ENCODE measurements around the gene STPG4.

The STPG4 gene

DNA sequence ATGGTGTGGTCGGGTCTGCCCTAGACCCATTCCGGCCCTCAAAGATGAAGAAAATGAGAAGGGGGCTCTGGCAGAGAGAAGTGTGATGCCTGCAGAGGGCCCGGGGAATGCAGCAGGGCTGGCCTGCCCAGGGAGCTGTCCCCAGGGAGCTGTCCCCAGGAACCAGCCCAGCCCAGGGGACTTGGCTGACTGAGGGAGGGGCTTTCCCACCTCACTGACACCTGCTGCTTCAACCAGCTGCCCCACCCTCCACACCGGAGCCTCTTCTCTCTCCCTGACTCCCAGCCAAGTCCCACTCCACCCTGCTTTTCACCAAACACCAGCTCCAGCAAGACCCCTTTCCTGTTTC lies 111.2 kb downstream of the STPG4 start:
- no peak for DNase-seq (ENCODE audit: insufficient read length, low spot score)
- TF ChIP-seq POLR2AphosphoS5 (IDR thresholded peaks at IDR 0.05; ENCODE audit: low read depth, low read length) (no peak), POLR2A (IDR thresholded peaks at IDR 0.05; ENCODE audit: low read depth, low read length) (no peak), SPI1 (IDR thresholded peaks at IDR 0.05; ENCODE audit: low read depth, low read length) (no peak), TAF1 (IDR thresholded peaks at IDR 0.05; ENCODE audit: low read depth, low read length) (no peak), PAX5 (IDR thresholded peaks at IDR 0.05; ENCODE audit: insufficient read depth, low read length, severe bottlenecking) (no peak), POU2F2 (IDR thresholded peaks at IDR 0.05; ENCODE audit: low read depth, low read length) (no peak)
- FAIRE-seq: no peak

DNA sequence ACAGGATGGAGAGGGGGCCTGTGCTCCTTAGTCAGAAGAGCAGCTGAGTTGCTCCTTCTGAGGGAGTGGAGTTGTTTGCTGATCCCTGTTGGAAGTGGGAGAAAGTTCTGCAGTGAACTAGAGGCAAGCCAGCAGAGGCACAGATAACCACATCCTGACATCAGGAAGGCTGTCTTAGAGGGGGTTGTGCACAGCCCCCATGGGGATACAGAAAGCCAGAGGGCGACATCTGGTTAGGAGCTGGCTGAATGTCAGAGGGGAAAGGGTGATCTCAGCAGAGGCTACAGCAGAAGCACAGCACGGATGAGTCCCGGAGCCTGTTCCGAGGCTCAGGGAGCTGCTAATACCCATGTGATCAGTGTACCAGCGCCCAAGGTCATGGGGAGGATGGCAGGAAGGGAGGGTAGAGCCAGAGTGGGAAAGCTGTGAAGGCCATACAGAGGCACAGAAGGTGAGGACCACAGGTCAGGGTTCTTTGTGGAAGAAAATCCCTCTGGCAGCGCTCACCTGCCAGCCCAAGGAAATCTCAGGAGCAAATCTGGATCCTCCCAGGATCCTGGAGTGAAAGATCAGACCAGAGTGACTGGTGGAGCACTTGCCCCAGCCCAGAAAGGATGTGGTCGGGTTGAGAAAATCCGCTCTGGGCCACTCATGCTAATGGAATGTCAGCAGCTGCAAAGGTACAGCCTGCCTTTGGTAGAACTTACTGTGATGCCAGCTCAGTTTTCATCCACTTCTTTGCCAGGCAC lies 111.8 kb downstream of the STPG4 start:
- FAIRE-seq (no peak), DNase-seq (ENCODE audit: insufficient read length, low spot score) (no peak)
- TF ChIP-seq PAX5 (IDR thresholded peaks at IDR 0.05; ENCODE audit: insufficient read depth, low read length, severe bottlenecking): no peak
- TF ChIP-seq SPI1 (IDR thresholded peaks at IDR 0.05; ENCODE audit: low read depth, low read length): no peak
- TF ChIP-seq POU2F2 (IDR thresholded peaks at IDR 0.05; ENCODE audit: low read depth, low read length): no peak
- no peak for TF ChIP-seq TAF1 (IDR thresholded peaks at IDR 0.05; ENCODE audit: low read depth, low read length)
- no peak for TF ChIP-seq POLR2AphosphoS5 (IDR thresholded peaks at IDR 0.05; ENCODE audit: low read depth, low read length)
- no peak for TF ChIP-seq POLR2A (IDR thresholded peaks at IDR 0.05; ENCODE audit: low read depth, low read length)

DNA sequence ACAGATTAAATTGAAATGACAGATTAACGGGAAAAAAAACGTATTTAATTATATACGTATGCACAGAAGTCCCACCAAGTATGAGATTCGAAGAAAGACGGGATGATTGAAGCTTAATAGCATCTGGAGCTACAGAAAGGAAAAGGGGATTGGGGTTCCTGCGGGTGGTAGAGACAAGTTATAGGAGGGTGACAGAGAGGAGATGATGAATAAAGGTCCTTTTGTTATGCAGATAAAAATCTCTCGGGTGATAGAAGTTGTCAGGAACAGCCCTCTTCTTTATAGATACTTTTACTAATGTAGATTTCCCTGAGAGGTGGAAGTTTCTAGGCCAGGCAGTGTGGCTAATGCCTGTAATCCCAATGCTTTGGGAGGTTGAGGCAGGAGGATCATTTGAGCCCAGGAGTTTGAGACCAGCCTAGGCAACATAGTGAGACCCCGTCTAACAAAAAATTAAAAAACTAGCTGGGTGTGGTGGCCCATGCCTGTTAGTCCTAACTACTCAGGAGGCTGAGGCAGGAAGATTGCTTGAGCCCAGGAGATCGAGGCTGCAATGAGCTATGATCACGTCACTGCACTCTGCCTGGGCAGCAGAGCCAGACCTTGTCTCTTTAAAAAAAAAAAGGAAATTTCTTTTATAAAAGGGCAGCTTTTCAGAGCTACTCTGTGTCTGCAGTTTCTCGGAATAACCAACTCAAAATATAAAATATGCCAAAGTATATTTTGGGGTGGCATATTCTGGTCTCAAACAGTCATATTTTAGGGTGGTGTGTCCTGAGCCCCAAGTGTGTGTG lies 113.0 kb downstream of the STPG4 start:
- TF ChIP-seq POU2F2 (IDR thresholded peaks at IDR 0.05; ENCODE audit: low read depth, low read length) (no peak), PAX5 (IDR thresholded peaks at IDR 0.05; ENCODE audit: insufficient read depth, low read length, severe bottlenecking) (no peak), TAF1 (IDR thresholded peaks at IDR 0.05; ENCODE audit: low read depth, low read length) (no peak), POLR2AphosphoS5 (IDR thresholded peaks at IDR 0.05; ENCODE audit: low read depth, low read length) (no peak), SPI1 (IDR thresholded peaks at IDR 0.05; ENCODE audit: low read depth, low read length) (no peak), POLR2A (IDR thresholded peaks at IDR 0.05; ENCODE audit: low read depth, low read length) (no peak)
- FAIRE-seq: no peak
- DNase-seq (ENCODE audit: insufficient read length, low spot score): no peak

DNA sequence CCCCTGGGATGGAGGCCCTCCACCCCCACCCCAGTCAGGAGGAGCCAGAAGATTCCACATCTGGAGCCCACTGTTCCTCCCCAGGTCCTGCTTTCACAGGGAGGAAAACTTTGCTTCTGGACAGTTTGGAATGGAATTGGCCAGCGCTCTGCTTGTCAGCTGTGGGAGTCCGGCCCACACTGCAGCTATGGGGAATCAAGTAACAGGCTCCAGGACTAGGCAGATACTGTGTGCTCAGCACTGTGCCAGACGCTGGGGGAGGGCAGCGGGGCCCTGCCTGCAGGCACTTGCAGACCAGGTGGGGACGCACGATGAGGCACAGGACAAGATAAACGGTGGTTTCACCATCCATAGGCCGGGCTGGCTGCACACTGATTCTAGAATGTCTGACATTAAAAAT lies 114.0 kb downstream of the STPG4 start:
- DNase-seq (ENCODE audit: insufficient read length, low spot score) (no peak), FAIRE-seq (no peak)
- TF ChIP-seq TAF1 (IDR thresholded peaks at IDR 0.05; ENCODE audit: low read depth, low read length) (no peak), POLR2A (IDR thresholded peaks at IDR 0.05; ENCODE audit: low read depth, low read length) (no peak)

DNA sequence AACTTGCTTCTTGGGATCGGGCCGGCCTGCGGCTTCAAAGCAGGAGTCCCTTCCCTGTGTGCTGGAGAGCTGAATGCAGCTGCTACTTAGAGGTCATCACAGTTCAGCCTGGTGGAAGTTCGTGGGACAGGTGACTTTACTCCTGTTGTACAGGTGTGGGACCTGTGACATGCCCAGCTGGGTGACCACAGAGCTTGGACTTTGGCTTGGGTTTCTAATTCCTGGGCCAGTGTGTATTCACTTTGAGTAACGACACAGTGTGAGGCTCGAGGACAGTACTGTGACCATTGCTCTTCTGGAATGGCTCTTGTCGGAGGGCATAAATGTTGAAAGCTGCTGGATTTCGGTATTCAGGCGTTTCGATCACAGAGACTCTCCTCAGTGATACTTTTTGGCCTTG lies 114.5 kb downstream of the STPG4 start:
- TF ChIP-seq PAX5 (IDR thresholded peaks at IDR 0.05; ENCODE audit: insufficient read depth, low read length, severe bottlenecking) (no peak), TAF1 (IDR thresholded peaks at IDR 0.05; ENCODE audit: low read depth, low read length) (no peak), POU2F2 (IDR thresholded peaks at IDR 0.05; ENCODE audit: low read depth, low read length) (no peak), POLR2AphosphoS5 (IDR thresholded peaks at IDR 0.05; ENCODE audit: low read depth, low read length) (no peak), POLR2A (IDR thresholded peaks at IDR 0.05; ENCODE audit: low read depth, low read length) (no peak), SPI1 (IDR thresholded peaks at IDR 0.05; ENCODE audit: low read depth, low read length) (no peak)
- DNase-seq (ENCODE audit: insufficient read length, low spot score): no peak
- no peak for FAIRE-seq

DNA sequence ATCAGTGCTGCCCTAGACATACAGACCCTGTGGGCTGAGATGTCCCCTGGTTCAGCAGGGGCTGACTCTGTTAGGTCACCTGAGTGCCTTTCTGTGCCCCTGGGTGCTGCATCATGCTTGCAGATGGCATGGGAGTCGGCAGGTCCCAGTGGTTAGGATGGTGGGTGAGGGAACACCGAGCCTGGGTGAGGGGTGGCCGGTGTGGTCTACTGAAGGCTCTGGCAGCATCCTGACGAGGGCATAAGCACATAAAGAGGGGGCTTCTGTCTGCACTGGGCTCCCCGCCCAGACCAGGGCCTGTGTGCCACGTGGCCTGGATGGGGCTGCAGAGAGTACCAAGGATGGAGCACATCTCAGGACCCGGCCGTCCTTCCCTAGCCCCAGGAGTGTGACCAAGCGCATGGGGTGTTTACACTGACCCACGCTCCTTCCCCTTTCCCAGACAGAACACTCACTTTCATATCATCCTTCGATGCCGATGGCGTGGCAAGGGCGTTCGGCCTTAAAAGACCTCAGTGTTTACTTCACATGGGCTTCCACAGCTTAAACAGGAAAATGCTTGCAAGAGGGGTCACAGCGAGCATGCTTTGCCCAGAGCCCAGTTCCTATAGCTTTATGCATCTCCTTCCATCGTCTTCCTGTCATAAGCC lies 115.1 kb downstream of the STPG4 start:
- TF ChIP-seq POLR2AphosphoS5 (IDR thresholded peaks at IDR 0.05; ENCODE audit: low read depth, low read length) (no peak), POLR2A (IDR thresholded peaks at IDR 0.05; ENCODE audit: low read depth, low read length) (no peak), TAF1 (IDR thresholded peaks at IDR 0.05; ENCODE audit: low read depth, low read length) (no peak), POU2F2 (IDR thresholded peaks at IDR 0.05; ENCODE audit: low read depth, low read length) (no peak), SPI1 (IDR thresholded peaks at IDR 0.05; ENCODE audit: low read depth, low read length) (no peak), PAX5 (IDR thresholded peaks at IDR 0.05; ENCODE audit: insufficient read depth, low read length, severe bottlenecking) (no peak)
- FAIRE-seq (no peak), DNase-seq (ENCODE audit: insufficient read length, low spot score) (no peak)

DNA sequence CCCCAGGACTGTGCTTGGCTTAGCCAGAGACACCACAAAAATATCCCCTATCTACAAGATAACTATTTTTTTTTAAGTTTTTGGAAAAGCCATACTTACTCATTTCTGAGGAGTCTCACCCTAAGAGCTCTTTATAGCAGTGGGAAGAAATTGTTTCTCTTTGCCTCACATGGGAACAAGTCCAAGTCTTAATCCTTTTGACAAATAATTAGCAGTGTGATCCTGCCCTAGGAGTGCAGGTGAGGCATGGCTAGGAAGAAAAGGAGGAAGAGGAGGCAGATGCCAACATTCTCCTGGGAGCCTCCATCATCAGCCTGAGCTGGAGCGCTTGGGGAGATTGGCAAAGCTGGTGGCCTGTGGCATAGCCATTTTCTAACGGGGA lies 115.6 kb downstream of the STPG4 start:
- TF ChIP-seq SPI1 (IDR thresholded peaks at IDR 0.05; ENCODE audit: low read depth, low read length): no peak
- TF ChIP-seq POLR2A (IDR thresholded peaks at IDR 0.05; ENCODE audit: low read depth, low read length): no peak
- TF ChIP-seq TAF1 (IDR thresholded peaks at IDR 0.05; ENCODE audit: low read depth, low read length): no peak
- DNase-seq (ENCODE audit: insufficient read length, low spot score) (no peak), FAIRE-seq (no peak)

DNA sequence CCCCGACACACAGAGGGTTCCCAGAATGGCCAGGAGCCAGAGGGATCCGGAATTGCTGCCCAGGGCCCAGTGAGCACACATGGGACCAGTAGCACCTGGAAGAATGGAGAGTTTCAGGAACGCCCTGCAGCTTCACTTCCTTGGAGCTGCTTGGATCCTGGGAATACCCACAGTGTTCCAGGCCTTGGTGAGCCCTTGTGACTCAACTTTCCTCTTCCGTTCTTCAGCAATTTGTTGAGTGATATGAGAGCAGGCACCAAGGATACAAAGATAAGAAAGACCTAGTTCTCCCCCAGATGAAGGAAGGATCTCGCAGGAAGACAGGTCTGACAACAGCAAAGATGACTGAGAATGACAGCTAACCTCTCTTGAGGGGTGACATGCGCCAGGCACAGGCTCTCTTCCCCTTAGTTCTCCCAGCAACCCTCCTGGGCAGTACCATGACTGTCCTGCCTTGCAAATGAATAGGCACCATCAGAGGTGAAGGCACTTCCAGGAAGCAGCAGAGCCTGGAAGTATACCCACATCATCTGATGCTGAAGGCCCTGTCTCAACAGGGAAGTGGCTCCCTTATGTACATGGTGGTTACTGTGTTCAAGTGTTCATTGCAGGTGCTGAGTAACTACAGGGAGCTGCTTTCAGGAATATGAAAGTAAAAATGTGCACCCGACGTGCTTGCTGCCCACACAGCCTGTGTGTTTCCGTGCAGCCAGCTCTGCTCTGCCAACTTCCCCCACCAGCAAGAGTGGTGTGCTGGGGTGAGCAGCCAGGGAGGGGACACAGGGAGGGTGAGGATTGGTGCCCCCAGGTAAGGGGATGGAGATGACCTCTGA lies 116.2 kb downstream of the STPG4 start:
- FAIRE-seq (no peak), DNase-seq (ENCODE audit: insufficient read length, low spot score) (no peak)
- no peak for TF ChIP-seq PAX5 (IDR thresholded peaks at IDR 0.05; ENCODE audit: insufficient read depth, low read length, severe bottlenecking)
- TF ChIP-seq SPI1 (IDR thresholded peaks at IDR 0.05; ENCODE audit: low read depth, low read length): no peak
- TF ChIP-seq TAF1 (IDR thresholded peaks at IDR 0.05; ENCODE audit: low read depth, low read length): no peak
- TF ChIP-seq POLR2A (IDR thresholded peaks at IDR 0.05; ENCODE audit: low read depth, low read length): no peak
- no peak for TF ChIP-seq POU2F2 (IDR thresholded peaks at IDR 0.05; ENCODE audit: low read depth, low read length)
- no peak for TF ChIP-seq POLR2AphosphoS5 (IDR thresholded peaks at IDR 0.05; ENCODE audit: low read depth, low read length)

DNA sequence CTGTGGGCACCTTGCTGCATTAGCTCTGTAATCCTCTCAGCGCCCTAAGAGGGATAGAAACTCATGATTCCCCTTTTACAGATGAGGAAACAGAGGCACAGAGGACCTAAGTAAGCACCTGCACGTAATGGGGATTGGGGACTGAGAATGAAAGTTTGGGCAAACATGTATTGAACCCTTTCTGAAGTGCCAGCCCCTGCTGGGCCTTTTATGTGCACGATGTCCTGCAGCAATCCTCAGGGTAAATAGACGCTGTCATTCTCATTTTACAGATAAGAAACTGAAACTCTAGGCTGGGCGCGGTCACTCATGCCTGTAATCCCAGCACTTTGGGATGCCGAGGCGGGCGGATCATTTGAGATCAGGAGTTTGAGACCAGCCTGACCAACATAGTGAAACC lies 117.4 kb downstream of the STPG4 start:
- TF ChIP-seq TAF1 (IDR thresholded peaks at IDR 0.05; ENCODE audit: low read depth, low read length) (no peak), SPI1 (IDR thresholded peaks at IDR 0.05; ENCODE audit: low read depth, low read length) (no peak)
- FAIRE-seq (no peak), DNase-seq (ENCODE audit: insufficient read length, low spot score) (no peak)

Measured in GM12891 (cell line).